ENCODE data around the gene BCAS1. TPM values are rescaled to one million over a fixed set of nuclear protein-coding genes. Genes with fewer than 3 reads are reported as not detected.

Gene BCAS1
- total and polyA plus RNA-seq, 2 experiments from 2014 or later: not detected

GRCh38 chr20:54020868-54021267 is 49.5 kb downstream of the BCAS1 start:
- H3K4me3 ChIP-seq: no peak overlapping the region
- no peaks in the 10 kb centered on the region for H3K27me3 ChIP-seq
- no peak overlapping the region for H3K27ac ChIP-seq
- H3K36me3 ChIP-seq: no peaks in the 10 kb centered on the region
- DNase-seq (ENCODE audit: low read depth in 1 of 2, low spot score in 1 of 2): no peak
- no peaks in the 10 kb centered on the region for H3K4me1 ChIP-seq (ENCODE audit: low read depth)
- H3K9me3 ChIP-seq (ENCODE audit: low read depth): no peaks in the 10 kb centered on the region
- TF ChIP-seq, protein P1, sequence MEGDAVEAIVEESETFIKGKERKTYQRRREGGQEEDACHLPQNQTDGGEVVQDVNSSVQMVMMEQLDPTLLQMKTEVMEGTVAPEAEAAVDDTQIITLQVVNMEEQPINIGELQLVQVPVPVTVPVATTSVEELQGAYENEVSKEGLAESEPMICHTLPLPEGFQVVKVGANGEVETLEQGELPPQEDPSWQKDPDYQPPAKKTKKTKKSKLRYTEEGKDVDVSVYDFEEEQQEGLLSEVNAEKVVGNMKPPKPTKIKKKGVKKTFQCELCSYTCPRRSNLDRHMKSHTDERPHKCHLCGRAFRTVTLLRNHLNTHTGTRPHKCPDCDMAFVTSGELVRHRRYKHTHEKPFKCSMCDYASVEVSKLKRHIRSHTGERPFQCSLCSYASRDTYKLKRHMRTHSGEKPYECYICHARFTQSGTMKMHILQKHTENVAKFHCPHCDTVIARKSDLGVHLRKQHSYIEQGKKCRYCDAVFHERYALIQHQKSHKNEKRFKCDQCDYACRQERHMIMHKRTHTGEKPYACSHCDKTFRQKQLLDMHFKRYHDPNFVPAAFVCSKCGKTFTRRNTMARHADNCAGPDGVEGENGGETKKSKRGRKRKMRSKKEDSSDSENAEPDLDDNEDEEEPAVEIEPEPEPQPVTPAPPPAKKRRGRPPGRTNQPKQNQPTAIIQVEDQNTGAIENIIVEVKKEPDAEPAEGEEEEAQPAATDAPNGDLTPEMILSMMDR (IDR thresholded peaks at IDR 0.05; ENCODE audit: low read depth, low read length): no peak

- no peak overlapping the region for H3K27ac ChIP-seq
- no peaks in the 10 kb centered on the region for H3K4me1 ChIP-seq (ENCODE audit: low read depth)
- no peaks in the 10 kb centered on the region for H3K27me3 ChIP-seq
- H3K36me3 ChIP-seq: no peaks in the 10 kb centered on the region
- no peaks in the 10 kb centered on the region for H3K9me3 ChIP-seq (ENCODE audit: low read depth)
- no peak for DNase-seq (ENCODE audit: low read depth in 1 of 2, low spot score in 1 of 2)
- TF ChIP-seq, protein P1 (IDR thresholded peaks at IDR 0.05; ENCODE audit: low read depth, low read length): no peak
- no peak overlapping the region for H3K4me3 ChIP-seq
Measured at GRCh38 chr20:54020348-54020747, 50.0 kb downstream of the BCAS1 start.

DNA sequence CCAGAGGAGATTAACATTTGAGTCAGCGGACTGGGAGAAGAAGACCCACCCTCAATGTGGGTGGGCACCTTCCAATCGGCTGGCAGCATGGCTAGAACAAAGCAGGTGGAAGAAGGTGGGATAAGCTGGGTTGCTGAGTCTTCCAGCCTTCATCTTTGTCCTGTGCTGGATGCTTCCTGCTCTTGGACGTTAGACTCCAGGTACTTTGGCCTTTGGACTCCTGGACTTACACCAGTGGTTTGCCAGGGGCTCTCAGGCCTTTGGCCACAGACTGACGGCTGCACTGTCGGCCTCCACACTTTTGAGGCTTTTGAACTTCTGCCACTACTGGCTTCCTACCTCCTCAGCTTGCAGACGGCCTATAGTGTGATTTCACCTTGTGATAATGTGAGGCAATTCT is 50.8 kb downstream of the BCAS1 start:
- no peaks in the 10 kb centered on the region for H3K9me3 ChIP-seq (ENCODE audit: low read depth)
- no peaks in the 10 kb centered on the region for H3K36me3 ChIP-seq
- no peaks in the 10 kb centered on the region for H3K4me1 ChIP-seq (ENCODE audit: low read depth)
- no peak overlapping the region for H3K4me3 ChIP-seq
- no peak for DNase-seq (ENCODE audit: low read depth in 1 of 2, low spot score in 1 of 2)
- H3K27ac ChIP-seq: no peak overlapping the region
- no peaks in the 10 kb centered on the region for H3K27me3 ChIP-seq
- TF ChIP-seq, protein P1 (IDR thresholded peaks at IDR 0.05; ENCODE audit: low read depth, low read length): no peak

DNA sequence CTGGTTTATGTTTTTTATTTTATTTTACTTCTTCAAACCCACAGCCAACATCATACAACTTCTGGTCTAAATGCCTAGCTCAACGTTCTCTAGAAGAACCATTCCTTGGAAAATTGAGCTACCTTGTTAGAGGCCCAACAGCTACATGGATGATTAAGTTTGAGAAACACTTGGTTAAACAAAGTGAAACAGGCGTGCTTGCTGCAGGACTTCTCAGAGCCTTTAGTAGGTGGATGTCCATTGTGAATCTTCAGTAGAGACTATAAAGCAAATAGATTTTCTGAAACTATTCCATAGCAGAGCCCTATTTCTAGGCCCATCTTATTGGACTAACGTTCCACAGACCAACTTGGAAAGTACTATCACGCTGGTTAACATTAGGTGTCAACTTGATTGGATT is 51.3 kb downstream of the BCAS1 start:
- H3K4me3 ChIP-seq: no peak overlapping the region
- no peaks in the 10 kb centered on the region for H3K36me3 ChIP-seq
- no peaks in the 10 kb centered on the region for H3K4me1 ChIP-seq (ENCODE audit: low read depth)
- no peaks in the 10 kb centered on the region for H3K27me3 ChIP-seq
- TF ChIP-seq, protein P1 (IDR thresholded peaks at IDR 0.05; ENCODE audit: low read depth, low read length): no peak
- no peak overlapping the region for H3K27ac ChIP-seq
- H3K9me3 ChIP-seq (ENCODE audit: low read depth): no peaks in the 10 kb centered on the region
- no peak for DNase-seq (ENCODE audit: low read depth in 1 of 2, low spot score in 1 of 2)

- DNase-seq (ENCODE audit: low read depth in 1 of 2, low spot score in 1 of 2): no peak
- Histone ChIP-seq H3K27ac (no peak overlapping the region), H3K4me3 (no peak overlapping the region), H3K4me1 (ENCODE audit: low read depth) (no peaks in the 10 kb centered on the region), H3K9me3 (ENCODE audit: low read depth) (no peaks in the 10 kb centered on the region), H3K36me3 (no peaks in the 10 kb centered on the region), H3K27me3 (no peaks in the 10 kb centered on the region)
- TF ChIP-seq, protein P1 (IDR thresholded peaks at IDR 0.05; ENCODE audit: low read depth, low read length): no peak
Measured at GRCh38 chr20:54017846-54018245, 52.5 kb downstream of the BCAS1 start.

DNA sequence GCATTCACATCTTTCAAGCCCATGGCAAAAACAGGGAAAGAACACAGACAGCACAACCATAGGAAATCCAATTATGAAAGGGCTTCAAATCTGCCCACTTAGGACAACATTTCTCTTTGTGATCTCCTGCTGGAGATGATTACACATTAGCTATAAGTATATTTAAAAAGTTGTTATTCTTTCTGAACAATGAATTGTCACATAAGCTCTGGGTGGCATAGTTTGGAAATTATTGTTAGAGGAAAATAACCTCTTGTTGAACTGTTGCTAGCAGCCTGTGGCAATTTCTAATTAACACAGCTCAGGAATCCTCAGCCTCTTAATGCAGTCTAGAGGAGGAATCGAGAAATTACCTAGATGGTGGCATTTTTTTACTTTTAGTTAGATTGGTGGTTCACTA is 54.9 kb downstream of the BCAS1 start:
- no peaks in the 10 kb centered on the region for H3K9me3 ChIP-seq (ENCODE audit: low read depth)
- H3K4me1 ChIP-seq (ENCODE audit: low read depth): no peaks in the 10 kb centered on the region
- no peak for DNase-seq (ENCODE audit: low read depth in 1 of 2, low spot score in 1 of 2)
- TF ChIP-seq, protein P1 (IDR thresholded peaks at IDR 0.05; ENCODE audit: low read depth, low read length): no peak
- H3K4me3 ChIP-seq: no peak overlapping the region
- no peaks in the 10 kb centered on the region for H3K27me3 ChIP-seq
- H3K36me3 ChIP-seq: no peaks in the 10 kb centered on the region
- H3K27ac ChIP-seq: no peak overlapping the region

Data from cardiac muscle cell (in vitro differentiated cells and primary cell).